Hematopoietic multipotent progenitor cell treated with erythropoietin and hydrocortisone succinate and interleukin-3 and kit ligand, for 15 days (in vitro differentiated cells): ENCODE data around the gene CCDC9B.
A peak's percentile ranks its signal among the peaks of the same experiment; 100 is the strongest.

Experiments used
- DNase-seq: peaks from one replicate; pipeline ENCODE4 v3.0.0-alpha.2; 2015; ENCODE audit warnings: low spot score

Gene CCDC9B

DNA sequence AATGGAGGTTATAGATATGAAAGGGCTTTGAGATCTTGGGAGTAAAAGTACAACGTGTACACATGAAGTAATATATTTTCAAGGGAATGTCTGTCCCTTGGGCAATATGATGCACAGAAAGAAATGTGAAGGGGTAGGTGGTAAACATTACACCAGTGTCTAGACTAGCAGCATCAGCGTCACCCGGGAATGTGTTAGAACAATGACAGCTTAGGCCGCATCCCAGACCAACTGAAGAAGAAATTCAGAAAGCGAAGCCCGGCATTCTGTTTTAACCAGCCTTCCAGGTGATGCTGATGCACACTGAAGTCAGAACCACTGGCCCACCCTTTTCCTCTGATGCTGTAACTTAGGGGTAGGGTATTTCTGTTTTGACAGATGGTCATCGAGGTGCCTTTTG, 10.9 kb downstream of the CCDC9B start:
- DNase-seq = no peak

DNA sequence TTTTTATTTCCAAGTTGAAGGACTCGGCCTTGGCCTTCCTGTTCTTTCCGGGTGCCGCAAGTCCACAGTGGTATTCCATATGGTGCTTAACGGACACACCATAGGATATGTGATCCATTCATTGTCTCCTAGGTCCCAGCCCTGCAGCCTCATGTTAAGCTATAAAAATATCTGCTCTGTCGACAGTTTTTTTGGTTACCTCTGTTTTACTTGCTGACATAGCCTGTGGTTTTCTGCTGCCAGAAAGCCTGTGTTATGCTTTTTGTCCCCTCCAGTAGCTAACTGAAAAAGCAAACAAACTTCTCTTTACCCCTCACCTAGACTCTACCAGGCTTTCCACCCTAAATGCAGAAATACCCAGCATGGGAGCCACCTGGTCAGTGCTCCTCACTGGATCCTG, 12.0 kb downstream of the CCDC9B start:
- DNase-seq = no peak

DNA sequence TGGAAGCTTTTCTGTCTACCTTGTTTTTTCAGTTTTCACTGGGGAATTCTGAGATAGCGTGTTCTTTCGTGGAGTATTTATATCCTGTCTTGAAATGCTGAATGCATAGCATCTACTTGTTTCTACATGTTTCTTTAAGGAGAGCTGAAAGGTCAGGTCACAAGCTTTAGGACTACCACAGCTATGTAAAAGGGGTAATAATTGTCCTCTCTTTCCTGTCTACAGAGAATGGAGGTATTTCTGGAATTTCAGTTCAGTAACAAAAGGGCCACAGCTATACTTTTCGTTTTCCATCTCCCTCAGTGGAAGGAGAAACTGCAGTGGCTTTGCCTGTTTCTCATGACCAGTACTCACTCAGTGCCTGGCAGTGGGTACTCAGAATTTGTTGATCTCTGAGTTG, 12.6 kb downstream of the CCDC9B start:
- no peak for DNase-seq

GRCh38 chr15:40327457-40327856, 13.3 kb downstream of the CCDC9B start:
- no peak for DNase-seq

- no peak for DNase-seq
Measured at GRCh38 chr15:40325700-40326099, 15.0 kb downstream of the CCDC9B start.

DNA sequence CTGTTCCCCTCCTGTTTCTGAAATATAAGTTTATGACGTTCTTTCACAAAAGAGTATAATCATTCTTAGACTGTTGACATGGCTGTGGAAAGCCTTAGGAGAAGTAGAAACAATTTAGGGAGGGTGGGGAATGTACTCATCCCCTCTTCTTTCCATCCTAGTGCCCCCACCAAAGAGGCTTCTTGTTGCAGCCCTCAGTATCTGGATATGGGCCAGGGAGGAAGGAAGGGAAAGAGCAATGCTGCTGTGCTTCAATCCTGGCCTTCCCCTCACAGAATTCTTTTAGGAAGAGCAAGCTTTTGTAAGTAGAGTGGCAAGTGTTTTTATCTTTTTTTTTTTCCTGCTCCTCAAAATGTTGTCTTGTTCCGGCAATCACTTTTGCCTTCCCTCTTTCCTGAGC, 15.6 kb downstream of the CCDC9B start:
- no peak for DNase-seq

DNA sequence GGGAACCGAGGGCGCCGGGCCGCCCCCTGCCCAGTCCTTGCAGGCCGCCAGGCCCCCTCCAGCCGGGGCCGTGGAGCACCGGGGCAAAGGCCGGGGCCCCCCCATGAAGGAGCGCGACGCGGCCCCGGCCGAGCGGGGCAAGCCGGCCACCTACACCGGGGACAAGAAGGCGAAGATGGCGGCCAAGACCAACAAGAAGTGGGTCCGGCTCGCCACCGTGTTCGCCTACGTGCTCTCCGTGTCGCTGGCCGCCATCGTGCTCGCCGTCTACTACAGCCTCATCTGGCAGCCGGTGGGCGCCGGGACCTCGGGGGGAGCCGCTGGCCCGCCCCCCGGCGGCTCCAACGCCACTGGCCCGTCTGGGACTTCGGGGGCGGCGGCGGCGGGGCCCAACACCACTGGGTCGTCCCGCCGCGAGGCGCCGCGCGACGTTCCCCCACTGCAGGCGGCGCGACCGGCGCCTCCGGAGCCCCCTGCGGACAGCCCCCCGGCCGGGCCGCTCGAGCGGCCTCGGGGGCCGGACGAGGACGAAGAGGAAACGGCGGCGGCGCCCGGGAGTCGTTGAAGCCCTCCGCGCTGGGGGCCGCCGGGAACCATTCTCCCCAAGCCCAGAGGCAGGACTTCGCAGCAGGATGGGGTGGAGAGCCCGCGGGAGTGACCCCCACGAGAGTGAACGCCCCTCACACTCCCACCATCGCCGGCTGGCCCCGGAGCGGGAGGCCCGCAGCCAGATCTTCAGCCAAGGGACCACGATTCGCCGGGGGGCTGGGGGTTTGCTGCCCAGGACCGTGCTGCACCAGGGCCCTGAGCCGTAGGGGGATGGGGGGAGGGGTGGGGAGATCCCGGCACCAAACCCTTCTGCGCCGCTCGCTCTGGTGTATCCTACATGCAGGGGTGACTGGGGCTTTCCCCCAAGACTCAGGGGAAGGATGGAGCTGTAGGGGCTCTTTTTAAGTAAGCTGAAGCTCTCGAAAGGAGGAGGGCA, 16.5 kb downstream of the CCDC9B start:
- no peak for DNase-seq

GRCh38 chr15:40323239-40323952, 17.3 kb downstream of the CCDC9B start, which contains the start of gene INAFM2:
Gene INAFM2, plus strand, starts transcription at chr15:40323692. Its CDS starts 364 bp downstream, at chr15:40324056.
- DNase-seq = peak; percentile 70

GRCh38 chr15:40322531-40323238, 18.1 kb downstream of the CCDC9B start:
- no peak for DNase-seq

DNA sequence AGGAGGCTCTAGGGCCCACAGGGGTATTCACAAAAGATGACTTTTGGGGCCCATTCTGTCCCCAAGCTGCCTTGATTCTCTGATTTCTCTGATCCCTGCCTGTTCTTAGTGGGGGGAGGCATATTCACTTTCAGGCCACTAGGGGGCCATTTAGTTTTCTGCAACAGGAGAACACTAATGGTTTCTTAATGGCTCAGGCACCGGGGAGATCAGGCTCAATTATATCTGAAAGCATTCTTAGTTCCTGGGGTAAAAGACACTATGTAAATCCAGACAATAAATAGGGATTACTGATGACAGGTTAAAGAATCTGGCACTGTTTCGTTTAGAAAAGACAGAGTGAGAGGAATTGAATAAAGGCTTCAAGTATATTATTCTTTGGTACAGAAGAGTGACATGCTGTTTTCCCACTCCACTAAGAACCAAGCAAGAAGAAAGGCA, 19.8 kb downstream of the CCDC9B start:
- DNase-seq = peak; percentile 80

DNA sequence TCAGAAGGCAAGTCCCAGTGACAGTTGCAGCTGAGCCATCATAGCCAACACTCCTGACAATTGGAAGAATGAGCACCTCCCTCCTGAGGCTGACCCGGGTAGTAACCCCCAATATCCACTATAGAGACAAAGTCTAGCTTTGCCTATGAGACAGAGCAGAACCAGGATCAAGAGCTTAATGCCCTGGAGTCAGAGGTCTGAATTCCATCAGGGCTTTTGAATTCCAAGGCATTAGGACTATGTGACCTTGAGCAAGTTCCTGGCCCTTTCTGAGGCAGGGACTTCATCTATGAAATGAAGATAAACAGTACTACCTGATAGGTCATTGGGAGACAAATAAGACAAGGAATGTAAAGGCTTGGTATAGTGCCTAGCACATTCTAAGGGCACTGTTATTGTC, 20.3 kb downstream of the CCDC9B start:
- DNase-seq = no peak

- DNase-seq = no peak
Measured at GRCh38 chr15:40317580-40317979, 23.2 kb downstream of the CCDC9B start.

- DNase-seq = no peak
Measured at GRCh38 chr15:40316931-40317330, 23.8 kb downstream of the CCDC9B start.

DNA sequence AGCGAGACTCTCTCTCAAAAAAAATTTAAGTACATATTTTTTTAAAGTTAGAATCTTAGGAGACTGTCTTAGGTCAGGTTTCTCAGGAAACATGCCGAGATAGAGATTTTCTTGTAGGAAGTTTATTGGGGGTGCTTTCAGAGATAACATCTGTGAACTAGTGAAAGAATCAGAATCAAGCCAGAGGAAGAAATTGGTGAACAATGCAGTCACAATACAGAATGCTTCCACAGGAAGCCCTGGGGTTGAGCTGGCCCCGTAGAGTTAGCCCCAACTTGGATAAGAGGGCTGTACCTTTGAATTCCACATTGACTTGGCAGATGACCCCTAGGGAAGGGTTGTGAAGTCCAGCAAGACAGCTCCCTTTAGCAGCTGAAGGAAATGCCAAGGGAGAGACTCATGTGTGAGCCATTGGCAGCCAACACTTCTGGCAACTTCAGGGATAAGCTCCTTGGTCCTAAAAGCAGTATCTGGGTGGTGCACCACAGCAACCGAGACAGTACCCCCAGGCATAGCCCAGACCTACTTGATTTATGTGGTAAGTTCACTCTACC, 25.9 kb downstream of the CCDC9B start:
- DNase-seq = no peak

- no peak for DNase-seq
Measured at GRCh38 chr15:40313531-40314398, 27.0 kb downstream of the CCDC9B start.

- DNase-seq = no peak
Measured at GRCh38 chr15:40312370-40313158, 28.2 kb downstream of the CCDC9B start.

- DNase-seq = no peak
Measured at GRCh38 chr15:40310993-40311392, 29.7 kb downstream of the CCDC9B start.

DNA sequence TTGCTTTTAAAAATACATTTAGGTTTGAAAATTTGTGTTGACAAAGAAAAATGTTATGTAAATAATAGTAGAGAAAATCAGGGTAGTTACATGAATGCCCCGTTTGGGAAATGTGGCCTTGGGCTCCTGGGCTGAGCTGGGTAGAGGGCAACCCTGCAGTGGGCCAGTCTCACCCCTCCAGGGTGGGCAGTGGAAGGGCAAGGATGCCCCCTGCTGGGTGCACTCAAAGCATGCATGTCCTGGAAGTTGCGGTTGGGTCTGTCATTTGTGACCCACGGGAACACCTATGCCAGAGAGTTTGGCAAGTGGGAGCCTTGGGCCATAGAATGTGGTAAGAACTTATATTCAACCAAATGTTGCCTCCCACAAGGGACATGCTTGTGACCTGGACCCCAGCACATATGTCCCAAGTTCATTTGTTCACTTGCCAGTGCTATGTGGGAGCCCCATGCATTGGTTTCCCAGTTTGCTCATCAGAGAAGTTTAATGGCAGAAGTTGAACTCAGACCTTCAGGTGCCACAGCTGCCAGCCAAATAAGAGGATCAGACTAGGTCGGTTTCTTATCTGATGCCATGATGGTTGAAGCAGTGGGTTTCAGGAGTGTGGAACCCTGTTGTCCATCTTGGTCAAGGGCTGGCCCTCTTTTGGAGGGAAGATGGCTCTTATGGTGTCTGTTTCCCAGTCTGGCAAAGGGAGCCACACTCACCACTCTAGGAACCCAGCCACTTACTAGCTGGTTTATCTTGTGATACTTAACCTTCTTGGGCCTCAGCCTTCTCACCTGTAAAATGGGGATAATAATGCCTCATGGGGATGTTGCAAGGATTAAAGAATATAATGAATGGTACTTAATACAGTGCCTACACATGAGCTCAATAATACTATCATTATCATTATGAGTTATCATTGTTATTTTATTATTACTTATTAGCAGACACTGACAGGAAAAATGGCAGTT, 30.5 kb downstream of the CCDC9B start:
- no peak for DNase-seq

DNA sequence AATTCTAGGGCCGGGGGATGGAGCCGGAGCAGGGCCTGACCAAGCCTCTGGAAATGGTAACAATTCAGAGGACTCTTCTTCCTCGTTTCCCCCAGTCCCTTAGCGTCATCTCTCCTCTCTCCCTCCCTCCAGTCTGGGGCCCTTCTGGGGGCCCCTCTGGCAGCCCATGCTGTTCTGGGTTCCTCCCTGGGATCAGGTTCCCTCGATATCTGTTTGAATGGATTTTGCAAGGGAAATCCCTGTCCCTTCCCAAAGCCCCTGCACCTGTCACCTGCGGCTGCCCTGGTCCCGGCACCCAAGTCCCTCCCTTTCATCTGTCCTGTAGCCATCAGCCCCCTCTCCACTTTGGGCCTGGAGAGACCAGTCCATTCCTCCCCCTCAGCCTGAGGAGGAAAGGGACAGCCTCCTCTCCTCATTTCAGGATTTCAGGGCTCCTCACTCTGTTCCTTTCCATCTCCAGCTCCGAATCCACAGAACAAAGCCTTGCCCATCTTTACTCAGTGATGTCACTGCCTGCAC, 31.3 kb downstream of the CCDC9B start:
- no peak for DNase-seq
